ENCODE measurements around the gene SOST.

SOST gene

GRCh38 chr17:43713494-43714162 is 45.0 kb downstream of the SOST start:
- peaks cover 30% of the 10 kb centered on the region for H3K27me3 Mint-ChIP-seq
- H3K27ac Mint-ChIP-seq: no peak overlapping the region
- H3K4me1 Mint-ChIP-seq (ENCODE audit: low read depth): peaks cover 15% of the 10 kb centered on the region
- H3K4me3 Mint-ChIP-seq: peak overlapping the region; percentile 70
- no peaks in the 10 kb centered on the region for H3K36me3 Mint-ChIP-seq
- H3K9me3 Mint-ChIP-seq (ENCODE audit: low read depth): no peaks in the 10 kb centered on the region

GRCh38 chr17:43712397-43712796 is 46.2 kb downstream of the SOST start:
- peak overlapping the region; percentile 34 for H3K4me3 Mint-ChIP-seq
- H3K27me3 Mint-ChIP-seq: peaks cover 30% of the 10 kb centered on the region
- H3K27ac Mint-ChIP-seq: no peak overlapping the region
- H3K36me3 Mint-ChIP-seq: no peaks in the 10 kb centered on the region
- H3K4me1 Mint-ChIP-seq (ENCODE audit: low read depth): peaks cover 12% of the 10 kb centered on the region
- no peaks in the 10 kb centered on the region for H3K9me3 Mint-ChIP-seq (ENCODE audit: low read depth)

GRCh38 chr17:43710101-43710500 is 48.5 kb downstream of the SOST start:
- Mint-ChIP-seq H3K4me3 (no peak overlapping the region), H3K27me3 (peaks cover 28% of the 10 kb centered on the region)

GRCh38 chr17:43709210-43709609 is 49.4 kb downstream of the SOST start:
- H3K27me3 Mint-ChIP-seq: peaks cover 21% of the 10 kb centered on the region
- no peaks in the 10 kb centered on the region for H3K9me3 Mint-ChIP-seq (ENCODE audit: low read depth)
- H3K36me3 Mint-ChIP-seq: no peaks in the 10 kb centered on the region
- H3K4me1 Mint-ChIP-seq (ENCODE audit: low read depth): peaks cover 8% of the 10 kb centered on the region
- no peak overlapping the region for H3K27ac Mint-ChIP-seq
- no peak overlapping the region for H3K4me3 Mint-ChIP-seq

More at GRCh38 chr17:43710101-43710500, 48.5 kb downstream of the SOST start:
- H3K4me1 Mint-ChIP-seq (ENCODE audit: low read depth): peaks cover 12% of the 10 kb centered on the region
- H3K9me3 Mint-ChIP-seq (ENCODE audit: low read depth): no peaks in the 10 kb centered on the region
- no peaks in the 10 kb centered on the region for H3K36me3 Mint-ChIP-seq
- no peak overlapping the region for H3K27ac Mint-ChIP-seq

- H3K27ac Mint-ChIP-seq: no peak overlapping the region
- H3K4me1 Mint-ChIP-seq (ENCODE audit: low read depth): peaks cover 5% of the 10 kb centered on the region
- peaks cover 2% of the 10 kb centered on the region for H3K36me3 Mint-ChIP-seq
- H3K4me3 Mint-ChIP-seq: no peak overlapping the region
- peaks cover 16% of the 10 kb centered on the region for H3K27me3 Mint-ChIP-seq
- H3K9me3 Mint-ChIP-seq (ENCODE audit: low read depth): no peaks in the 10 kb centered on the region
Observed at GRCh38 chr17:43707184-43707583, 51.4 kb downstream of the SOST start.

- Mint-ChIP-seq H3K36me3 (peaks cover 2% of the 10 kb centered on the region), H3K4me3 (no peak overlapping the region), H3K4me1 (ENCODE audit: low read depth) (peaks cover 9% of the 10 kb centered on the region), H3K27ac (no peak overlapping the region), H3K9me3 (ENCODE audit: low read depth) (no peaks in the 10 kb centered on the region), H3K27me3 (peaks cover 14% of the 10 kb centered on the region)
Observed at GRCh38 chr17:43706235-43706634, 52.4 kb downstream of the SOST start.

All from activated naive CD8-positive, alpha-beta T cell (primary cell).